VCaP (cell line): ENCODE measurements around the gene P2RY14.
"Not testable (repeated sequence)": the region's sequence is repeated elsewhere in the genome, so short reads cannot be mapped to it uniquely, and the experiment has no call there.

ENCODE experiments used
- H3K27ac ChIP-seq: fragments of 450-650 bp; 2 replicates; pipeline ENCODE4 v1.5.1; 2017
- CTCF ChIP-seq: fragments of 450-650 bp; conservative IDR thresholded peaks from 2 replicates; pipeline ENCODE4 v1.5.1; 2017; ENCODE audit warnings: mild to moderate bottlenecking, moderate library complexity

P2RY14 gene

GRCh38 chr3:151234825-151235224, 43.5 kb downstream of the P2RY14 start:
- TF ChIP-seq CTCF, result no peak
- H3K27ac ChIP-seq, result no peak overlapping the region

- no peak for TF ChIP-seq CTCF
These were observed 45.4 kb downstream of the P2RY14 start for GRCh38 chr3:151232991-151233390.

GRCh38 chr3:151232403-151232802, 45.9 kb downstream of the P2RY14 start:
- H3K27ac ChIP-seq, result not testable (repeated sequence)

More at GRCh38 chr3:151232991-151233390, 45.4 kb downstream of the P2RY14 start:
- H3K27ac ChIP-seq, result no peak overlapping the region

GRCh38 chr3:151230646-151231045, 47.7 kb downstream of the P2RY14 start:
- no peak overlapping the region for H3K27ac ChIP-seq
- TF ChIP-seq CTCF, result no peak

GRCh38 chr3:151228666-151229040, 49.7 kb downstream of the P2RY14 start:
- H3K27ac ChIP-seq, result no peak overlapping the region
- no peak for TF ChIP-seq CTCF

GRCh38 chr3:151227807-151228665, 50.3 kb downstream of the P2RY14 start:
- TF ChIP-seq CTCF, result peak; percentile 91
- H3K27ac ChIP-seq, result no peak overlapping the region

GRCh38 chr3:151227266-151227806, 51.0 kb downstream of the P2RY14 start:
- TF ChIP-seq CTCF, result no peak
- no peak overlapping the region for H3K27ac ChIP-seq

GRCh38 chr3:151226825-151227224, 51.5 kb downstream of the P2RY14 start:
- H3K27ac ChIP-seq, result no peak overlapping the region
- TF ChIP-seq CTCF, result no peak
